Gastrocnemius medialis (tissue), 4 donors: ENCODE measurements around the gene DPYD.

Experiments used
- CTCF ChIP-seq, 5 experiments: fragments of 450-650 bp in 3 of 5; fragments of 200-600 bp in 2 of 5; sonication (generic) in 2 of 5; IDR thresholded peaks in 4 of 5; conservative IDR thresholded peaks in 1 of 5; 1 replicate in 4 of 5; 2 replicates in 1 of 5; pipeline ENCODE4 v1.5.1; 2016 to 2019; ENCODE audit warnings: antibody characterized with exemption in 5 of 5, mild to moderate bottlenecking in 3 of 5, moderate library complexity in 3 of 5
- POLR2A ChIP-seq, 2 donors: fragments of 450-650 bp; IDR thresholded peaks; one replicate each; pipeline ENCODE4 v1.6.1; 2017; ENCODE audit warnings: antibody characterized with exemption in 2 of 2, mild to moderate bottlenecking in 2 of 2, moderate library complexity in 2 of 2

DNA sequence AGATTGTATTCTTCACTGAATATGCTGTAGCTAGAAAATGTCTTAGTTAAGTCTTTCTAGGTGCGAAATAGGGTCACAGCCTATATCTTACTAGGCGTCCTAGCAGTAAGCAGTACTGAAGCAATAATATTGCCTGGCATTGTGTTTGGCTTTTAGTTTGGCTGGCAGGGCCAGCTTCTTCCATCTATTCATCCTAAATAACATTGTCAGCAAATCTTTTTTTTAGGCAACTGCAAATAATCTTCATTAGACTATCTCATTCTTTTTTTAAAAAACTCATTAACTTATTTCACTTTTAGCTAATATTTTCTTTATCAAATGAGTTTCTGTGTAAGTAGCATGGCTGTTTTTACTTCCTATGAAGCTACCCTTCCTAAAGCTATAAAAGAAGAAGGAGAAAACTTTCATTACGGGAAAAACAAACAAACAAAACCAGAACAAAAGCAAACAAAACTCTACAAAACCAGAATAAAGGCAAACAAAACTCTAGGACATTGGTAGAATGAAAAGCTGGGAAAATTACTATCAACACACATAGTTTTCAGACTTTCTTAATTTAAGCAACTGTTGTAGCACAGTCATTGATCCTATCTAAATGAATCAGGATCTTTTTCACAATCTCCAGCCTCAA, 506.0 kb downstream of the DPYD start:
- TF ChIP-seq CTCF (IDR thresholded peaks at IDR 0.05 in 4 of 5, conservative IDR thresholded peaks at IDR 0.05 in 1 of 5) (no peak), POLR2A (IDR thresholded peaks at IDR 0.05) (no peak)
